AG04449 (cell line): ENCODE results near the gene STYXL2.

ENCODE experiments used
- CTCF ChIA-PET: fragments of 350-600 bp; formaldehyde crosslinking; extraction: SDS; loops from one replicate; lab custom pipeline; 2021; ENCODE audit warnings: antibody characterized with exemption; lab: Yijun Ruan, JAX
- POLR2A ChIA-PET: fragments of 400-600, 350-600 bp; formaldehyde crosslinking; extraction: SDS; loops from one replicate; lab custom pipeline; 2020; ENCODE audit warnings: antibody characterized with exemption, inconsistent platforms; lab: Yijun Ruan, JAX
- DNase-seq: peaks from one replicate; pipeline ENCODE4 v3.0.0-alpha.2; 2010; ENCODE audit warnings: low read depth, low spot score
- H3K4me3 ChIP-seq: 2 replicates; pipeline ENCODE4 v1.5.1; 2011; ENCODE audit warnings: low read depth, mild to moderate bottlenecking, control low read depth, low read length
- CTCF ChIP-seq: IDR thresholded peaks from one replicate; pipeline ENCODE4 v1.5.1; 2011; ENCODE audit warnings: mild to moderate bottlenecking, moderate library complexity, low read length, control low read depth, inconsistent platforms; ENCODE audit not compliant: insufficient read depth; ENCODE audit errors: missing control alignments

Gene STYXL2

GRCh38 chr1:167128261-167129227 lies 34.7 kb downstream of the STYXL2 start:
- TF ChIP-seq CTCF: no peak
- CTCF ChIA-PET: interaction anchor here (1.4 kb wide), 1 partner anchor 314 kb away, joined by 4 read pairs; no protein-coding TSS in a partner anchor
- POLR2A ChIA-PET: no interaction called here
- no peak overlapping the region for H3K4me3 ChIP-seq
- no peak for DNase-seq

- no peak for DNase-seq
- H3K4me3 ChIP-seq: no peak overlapping the region
- CTCF ChIA-PET: interaction anchor here (1.6 kb wide), 1 partner anchor 64 kb away, joined by 4 read pairs; no protein-coding TSS in a partner anchor
- POLR2A ChIA-PET: no interaction called here
- TF ChIP-seq CTCF: no peak
These were observed 37.1 kb downstream of the STYXL2 start for GRCh38 chr1:167130829-167131510.

GRCh38 chr1:167132301-167133010 lies 38.6 kb downstream of the STYXL2 start:
- H3K4me3 ChIP-seq: no peak overlapping the region
- ChIA-PET POLR2A (no interaction called here), CTCF (no interaction called here)
- no peak for DNase-seq
- TF ChIP-seq CTCF: no peak

GRCh38 chr1:167135281-167135840 lies 41.5 kb downstream of the STYXL2 start:
- no peak overlapping the region for H3K4me3 ChIP-seq
- no peak for DNase-seq
- POLR2A ChIA-PET: no interaction called here
- no peak for TF ChIP-seq CTCF
- CTCF ChIA-PET: interaction anchor here (0.8 kb wide), 1 partner anchor 406 kb away, joined by 3 read pairs; no protein-coding TSS in a partner anchor

GRCh38 chr1:167136191-167136614 lies 42.3 kb downstream of the STYXL2 start:
- no peak for DNase-seq
- ChIA-PET CTCF (no interaction called here), POLR2A (no interaction called here)
- no peak overlapping the region for H3K4me3 ChIP-seq
- TF ChIP-seq CTCF: no peak
